GM21576 (cell line): ENCODE results near the gene ARL6IP5.

Experiments
- ATAC-seq: cut with Tn5 transposase; IDR thresholded peaks from one replicate; pipeline ENCODE4 v1.9.1; 2021; ENCODE audit warnings: mild to moderate bottlenecking, moderate library complexity; ENCODE audit not compliant: unreplicated experiment

ARL6IP5 gene

DNA sequence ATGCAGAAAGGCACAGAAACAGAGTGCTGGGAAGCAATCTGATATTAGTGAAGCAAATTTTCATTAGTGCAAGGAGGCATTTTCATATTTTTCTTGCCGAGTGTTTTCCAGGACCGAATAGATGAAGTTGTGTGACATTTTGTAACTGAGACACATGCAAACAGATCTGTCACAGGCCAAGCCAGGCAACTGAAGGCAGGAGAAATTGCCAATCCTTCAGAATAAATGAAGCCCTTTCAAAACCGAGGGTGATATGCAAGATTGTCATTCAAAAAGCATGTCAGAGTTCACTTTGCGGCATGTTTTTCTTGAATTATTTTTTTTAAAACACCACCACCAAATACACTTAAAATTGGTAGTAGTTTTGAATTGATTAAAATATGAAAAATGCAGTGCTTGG is 31.4 kb downstream of the ARL6IP5 start:
- ATAC-seq, result no peak

DNA sequence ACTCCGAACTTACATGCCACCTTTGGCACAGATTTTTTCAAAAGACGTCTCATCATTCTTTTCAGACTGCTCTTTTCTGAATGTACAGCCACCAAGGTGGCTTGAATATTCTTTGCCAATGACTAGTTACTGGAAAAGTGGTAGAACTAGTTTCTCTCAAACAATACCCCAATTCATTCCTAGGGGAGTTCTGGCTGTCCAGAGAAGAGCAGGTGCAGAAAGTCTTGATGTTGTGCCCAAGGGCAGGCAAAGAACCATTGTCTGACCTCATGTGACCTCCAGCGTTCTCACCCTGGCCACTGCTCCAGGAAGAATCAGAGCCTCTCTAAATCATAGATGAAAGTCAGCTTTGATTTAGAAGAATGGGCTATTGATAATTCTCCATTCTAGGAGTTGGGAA is 32.2 kb downstream of the ARL6IP5 start:
- ATAC-seq, result no peak

DNA sequence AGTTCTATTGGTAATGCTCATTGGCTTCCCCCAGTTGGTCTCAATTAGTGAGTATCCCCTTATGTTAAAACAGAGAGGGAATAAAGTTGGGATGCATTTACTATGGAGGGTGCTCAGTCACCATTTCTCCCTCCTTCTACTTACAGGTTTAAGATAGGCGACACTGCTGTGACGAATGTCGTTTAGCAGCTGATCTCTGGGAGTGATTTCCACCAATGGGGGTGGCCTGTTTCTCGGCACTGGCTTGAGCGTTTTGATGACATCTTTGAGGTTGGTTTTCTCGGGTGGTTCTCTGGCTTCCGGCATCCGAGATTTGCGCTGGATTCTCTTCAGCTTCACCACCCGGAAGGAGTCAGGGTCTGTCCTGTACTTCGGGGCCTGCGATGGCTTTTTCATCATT is 33.8 kb downstream of the ARL6IP5 start:
- ATAC-seq, result no peak

DNA sequence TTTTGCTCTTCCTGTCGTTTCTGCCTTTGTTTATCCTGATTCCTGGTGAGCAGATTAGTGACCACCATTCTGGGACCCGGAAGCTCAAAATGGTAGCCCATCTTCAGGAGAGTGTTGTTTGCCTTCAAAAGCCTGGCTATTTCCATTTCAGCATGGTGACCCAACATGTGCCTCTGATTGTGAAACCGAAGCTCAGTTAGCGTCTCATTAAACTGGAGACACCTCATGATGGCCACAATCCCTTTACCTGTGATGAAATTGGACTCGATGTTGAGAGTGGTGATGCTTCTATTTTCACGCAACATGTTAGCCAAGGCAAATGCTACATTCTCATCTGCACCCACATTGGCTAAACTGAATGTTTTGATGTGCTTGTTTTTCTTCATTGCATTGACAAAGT is 34.4 kb downstream of the ARL6IP5 start:
- ATAC-seq, result no peak

DNA sequence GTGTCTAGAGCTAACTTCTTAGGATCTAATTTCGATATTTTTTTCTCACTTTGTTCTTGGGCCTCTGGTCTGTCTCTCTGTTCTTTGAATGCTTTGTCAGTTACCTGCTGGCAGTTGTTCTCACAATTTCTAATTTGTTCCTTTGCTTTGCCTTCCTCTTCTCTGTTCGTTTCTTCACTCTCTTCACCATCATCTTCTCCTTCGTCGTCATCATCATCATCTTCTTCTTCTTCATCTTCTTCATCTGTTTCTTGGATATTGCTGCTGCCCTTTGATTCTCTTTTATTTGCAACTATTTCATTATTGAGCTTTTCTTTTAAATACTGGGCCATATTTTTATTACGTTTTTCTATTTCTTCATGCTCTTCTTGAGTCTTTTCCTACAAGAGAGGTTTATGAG is 34.9 kb downstream of the ARL6IP5 start:
- no peak for ATAC-seq

DNA sequence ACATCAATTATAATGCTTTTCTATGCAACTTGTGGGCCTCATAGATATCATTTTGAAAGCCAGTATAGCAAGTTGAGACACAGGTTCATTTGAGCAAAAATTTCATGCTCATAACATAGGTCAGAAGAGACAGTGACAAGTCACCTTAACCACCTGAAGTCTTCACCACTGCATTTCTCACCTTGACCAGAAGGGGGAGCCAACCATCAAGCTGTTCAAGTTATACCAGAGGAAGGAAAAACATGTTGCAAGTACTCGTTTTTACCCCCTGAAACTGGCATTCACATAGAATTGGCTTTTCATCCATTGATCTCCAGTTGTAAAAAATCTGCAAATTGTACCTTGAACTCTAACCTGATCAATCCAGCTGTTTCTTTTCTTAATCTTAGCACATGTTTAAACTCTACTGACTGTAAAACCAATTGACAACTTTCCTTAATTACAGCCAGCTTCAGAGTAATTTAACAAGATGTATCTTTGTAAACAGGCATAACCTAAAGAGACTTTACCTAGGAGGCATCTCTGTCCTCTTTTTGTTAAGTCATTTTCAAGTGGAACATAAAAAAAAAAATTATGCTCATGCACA is 36.2 kb downstream of the ARL6IP5 start:
- peak; percentile 85 for ATAC-seq

DNA sequence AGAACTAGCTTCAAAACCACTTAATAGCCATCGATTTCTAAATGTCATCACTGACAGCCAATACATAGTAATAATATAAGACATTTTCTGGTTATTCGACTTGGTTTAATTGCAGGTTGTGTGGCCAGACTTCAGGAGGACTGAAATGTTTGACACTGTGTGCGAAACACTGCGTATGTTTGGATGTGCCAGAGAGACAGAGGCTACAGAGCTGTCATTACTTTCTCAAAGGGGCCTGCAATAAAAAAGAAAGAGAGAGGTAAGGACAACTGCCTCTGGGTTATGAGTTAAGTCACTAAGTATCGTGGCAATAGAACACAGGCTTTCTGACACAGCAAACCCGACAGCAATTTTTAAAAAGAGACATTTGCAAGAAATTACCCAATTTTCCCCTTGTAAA is 36.8 kb downstream of the ARL6IP5 start:
- no peak for ATAC-seq

DNA sequence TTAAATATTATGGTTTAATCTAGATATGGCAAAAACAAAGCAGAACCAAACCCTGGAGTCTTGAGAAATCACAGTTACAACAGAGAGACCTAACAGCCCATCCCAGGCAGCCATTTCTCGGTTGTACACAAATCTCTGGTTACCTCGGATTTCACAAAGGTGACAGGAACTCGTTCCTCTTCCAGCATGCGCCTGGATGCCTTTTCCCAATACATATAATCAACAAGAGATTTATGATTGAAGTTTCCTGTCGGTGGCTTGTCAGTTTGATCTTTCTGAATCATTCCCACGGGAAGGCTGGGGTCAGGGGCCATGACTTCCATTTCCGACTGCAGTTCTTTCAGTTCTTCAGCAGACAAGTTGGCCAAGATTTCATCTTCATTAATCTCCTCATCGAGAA is 37.2 kb downstream of the ARL6IP5 start:
- no peak for ATAC-seq

DNA sequence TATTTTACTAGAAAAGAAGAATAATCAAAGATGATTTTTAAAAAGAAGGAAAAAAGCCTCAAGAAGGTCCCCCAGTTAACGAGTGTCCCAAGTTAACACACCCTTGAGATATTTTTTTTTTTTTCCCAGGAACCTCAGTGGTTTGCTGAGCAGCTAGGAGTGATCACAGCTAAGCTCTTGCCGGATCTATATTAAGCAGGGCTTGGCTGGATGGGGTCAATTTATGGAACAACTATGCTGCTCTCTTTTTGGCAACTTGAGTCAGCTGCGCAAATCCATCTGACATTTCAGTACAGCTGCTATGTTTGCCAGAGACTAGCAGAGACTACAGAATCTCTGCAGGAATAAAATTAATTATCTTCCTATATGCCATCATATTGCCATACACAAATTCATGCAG is 37.7 kb downstream of the ARL6IP5 start, which contains the start of gene LMOD3:
Gene LMOD3, minus strand, starts transcription at position 193 of the 400 bp plus-strand sequence. CDS start 209 bp downstream, outside the sequence.
- ATAC-seq, result no peak

DNA sequence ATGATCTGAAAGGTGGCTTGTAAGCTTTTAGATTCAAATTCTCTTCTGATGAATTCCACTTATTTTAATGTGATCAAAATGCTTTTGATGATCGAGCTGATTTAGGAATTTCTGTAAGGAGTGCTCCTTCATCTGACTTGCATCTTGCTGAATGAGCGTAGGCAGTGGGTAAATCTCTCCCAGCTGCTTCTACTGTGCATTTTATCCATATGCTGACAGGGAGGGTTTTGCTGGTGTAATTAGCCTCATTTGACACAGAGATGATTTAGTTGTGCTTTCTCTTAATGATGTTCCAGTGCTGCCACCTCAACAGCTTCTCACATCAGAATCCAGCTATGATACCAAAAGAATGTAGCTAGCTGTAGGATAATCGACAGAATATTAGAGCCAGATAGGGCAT is 41.5 kb downstream of the ARL6IP5 start:
- ATAC-seq, result no peak

DNA sequence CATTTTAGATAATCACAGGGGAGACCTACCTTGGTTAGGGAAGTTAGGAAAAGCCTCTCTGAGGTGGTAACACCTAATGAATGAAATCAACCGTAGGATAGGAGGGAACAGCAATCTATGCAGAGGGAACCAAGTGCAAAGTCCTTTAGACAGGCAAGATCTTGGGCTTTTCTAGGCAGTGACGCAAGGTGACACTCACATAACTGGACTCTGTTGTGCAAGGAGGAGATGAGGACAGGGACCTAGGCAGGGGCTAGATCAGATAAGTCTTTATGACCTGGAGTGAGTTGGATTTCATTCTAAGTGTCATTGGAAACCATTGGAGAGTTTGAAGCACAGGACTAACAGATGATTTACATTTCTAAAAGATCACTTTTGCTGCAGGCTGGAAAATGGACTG is 42.3 kb downstream of the ARL6IP5 start:
- ATAC-seq, result no peak

DNA sequence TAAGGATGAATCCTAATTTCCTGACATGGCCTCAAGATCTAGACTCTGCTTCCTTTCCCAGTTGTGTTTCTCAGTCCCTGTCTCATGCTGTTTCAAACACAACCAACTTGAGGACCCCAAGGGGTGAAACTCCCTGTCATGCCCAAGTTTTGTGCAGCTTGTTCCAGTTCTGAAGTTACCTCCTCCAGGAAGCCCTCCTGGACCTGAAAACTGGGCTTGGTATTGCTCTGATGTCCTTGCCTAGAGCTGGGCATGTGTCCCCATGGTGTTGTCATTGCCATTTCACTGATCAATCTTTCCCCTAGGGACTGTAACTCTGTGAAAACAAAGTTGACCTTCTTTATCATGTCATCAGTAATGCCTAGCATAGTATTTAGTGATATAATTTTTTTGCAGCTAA is 43.8 kb downstream of the ARL6IP5 start:
- no peak for ATAC-seq

DNA sequence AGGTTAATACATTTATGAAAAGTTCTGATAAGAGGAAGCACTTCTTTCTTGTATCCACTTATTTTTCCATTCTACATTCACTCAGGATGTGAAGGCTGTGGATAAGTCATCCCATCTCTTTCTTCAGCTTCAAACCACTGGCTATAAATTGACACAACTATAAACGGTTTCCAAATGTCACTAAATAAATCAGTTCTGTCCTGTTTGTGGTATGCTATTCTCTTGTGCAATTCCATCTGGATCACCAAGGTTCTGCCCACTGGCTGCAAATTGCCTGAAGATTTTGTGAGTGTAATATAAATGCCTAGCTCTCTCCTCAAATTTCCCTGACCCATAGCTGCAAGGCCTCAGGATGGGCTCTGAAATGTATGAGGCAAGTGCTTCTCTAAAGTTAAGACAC is 44.8 kb downstream of the ARL6IP5 start:
- no peak for ATAC-seq

DNA sequence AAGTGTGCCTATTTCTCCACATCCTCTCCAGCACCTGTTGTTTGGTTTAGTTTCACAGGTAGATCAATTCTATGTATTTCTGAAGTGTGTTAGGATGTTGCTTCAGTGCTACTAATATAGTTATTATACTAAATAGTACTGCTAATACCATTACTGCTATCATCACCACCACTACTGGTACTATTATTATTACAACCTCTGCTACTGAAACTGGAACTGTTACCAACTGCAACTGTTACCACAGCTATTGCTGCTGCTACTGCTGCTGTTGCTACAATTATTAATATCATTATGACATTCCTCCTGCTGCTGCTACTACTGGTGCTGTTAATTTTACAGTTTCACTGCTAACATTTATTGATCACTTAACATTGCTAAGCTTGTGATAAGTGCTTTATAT is 46.0 kb downstream of the ARL6IP5 start:
- ATAC-seq, result peak; percentile 95

DNA sequence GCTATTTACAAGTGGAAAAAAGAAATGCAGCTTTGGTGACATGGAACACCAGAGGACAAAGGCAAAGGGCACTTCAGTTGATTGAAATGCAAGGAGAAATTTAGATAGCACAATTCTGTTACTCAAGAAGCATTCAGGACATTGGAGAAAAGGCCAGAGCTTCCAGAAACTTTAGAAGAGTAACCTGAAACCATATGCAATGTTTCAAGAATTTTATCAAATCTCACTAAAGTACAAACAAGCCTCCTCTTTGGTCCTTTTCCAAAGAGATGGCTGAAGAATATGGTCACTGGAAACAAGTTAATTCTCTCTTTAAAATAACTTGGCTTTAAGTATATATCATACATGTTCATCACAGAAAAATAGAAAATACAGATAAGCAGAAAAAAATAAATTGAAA is 52.3 kb downstream of the ARL6IP5 start:
- ATAC-seq, result no peak

DNA sequence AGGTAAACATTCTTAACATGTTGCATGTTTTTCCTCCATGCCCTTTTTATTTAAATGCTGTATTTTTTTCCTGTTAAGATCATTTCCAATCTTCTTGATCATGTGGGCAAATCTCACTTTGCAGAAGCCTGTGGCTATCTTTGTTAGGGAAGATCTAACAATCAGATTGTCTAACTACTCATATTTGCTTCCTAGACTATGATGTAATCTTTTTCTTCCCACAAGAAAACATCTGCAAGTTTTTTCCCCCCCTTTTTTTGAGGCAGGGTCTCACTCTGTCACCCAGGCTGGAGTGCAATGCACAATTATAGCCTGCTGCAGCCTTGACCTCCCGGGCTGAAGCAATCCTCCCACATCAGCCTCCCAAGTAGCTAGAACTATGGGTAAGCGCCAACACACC is 52.7 kb downstream of the ARL6IP5 start:
- no peak for ATAC-seq

DNA sequence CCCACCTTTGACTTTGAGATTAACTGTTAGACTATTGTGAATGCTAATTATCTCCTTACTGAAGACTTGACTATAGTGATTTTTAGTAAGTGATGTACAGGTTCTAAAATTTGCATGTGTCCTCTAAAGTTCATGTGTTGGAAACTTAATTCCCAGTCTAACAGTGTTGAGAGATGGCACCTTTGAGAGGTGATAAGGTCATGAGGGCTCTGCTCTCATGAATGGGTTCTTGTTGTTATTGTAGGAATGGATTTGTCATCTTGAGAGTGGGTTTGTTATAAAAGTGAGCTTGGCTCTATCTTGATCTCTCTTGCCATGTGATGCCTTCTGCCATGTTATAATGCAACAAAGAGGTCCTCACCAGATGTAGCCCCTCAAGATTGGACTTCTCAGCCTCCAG is 56.6 kb downstream of the ARL6IP5 start:
- ATAC-seq, result no peak

DNA sequence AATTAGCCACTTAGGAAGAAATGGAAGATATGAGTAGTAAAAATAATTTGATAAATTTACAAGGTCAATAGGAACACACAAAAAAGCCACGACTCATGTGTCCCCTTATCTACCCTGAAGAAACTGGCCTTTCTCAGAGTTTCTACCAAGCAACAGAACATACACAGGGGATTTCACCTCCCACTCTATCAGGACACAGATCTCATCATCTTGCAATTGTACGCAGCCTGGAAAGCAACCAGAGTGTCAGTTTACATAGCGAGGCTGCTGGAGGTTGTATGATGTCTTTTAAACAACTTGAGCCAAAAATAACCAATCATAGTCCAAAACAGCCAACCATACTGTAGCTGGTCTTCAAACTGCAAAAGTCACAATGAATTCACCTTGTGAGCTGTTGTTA is 57.4 kb downstream of the ARL6IP5 start:
- ATAC-seq, result no peak

DNA sequence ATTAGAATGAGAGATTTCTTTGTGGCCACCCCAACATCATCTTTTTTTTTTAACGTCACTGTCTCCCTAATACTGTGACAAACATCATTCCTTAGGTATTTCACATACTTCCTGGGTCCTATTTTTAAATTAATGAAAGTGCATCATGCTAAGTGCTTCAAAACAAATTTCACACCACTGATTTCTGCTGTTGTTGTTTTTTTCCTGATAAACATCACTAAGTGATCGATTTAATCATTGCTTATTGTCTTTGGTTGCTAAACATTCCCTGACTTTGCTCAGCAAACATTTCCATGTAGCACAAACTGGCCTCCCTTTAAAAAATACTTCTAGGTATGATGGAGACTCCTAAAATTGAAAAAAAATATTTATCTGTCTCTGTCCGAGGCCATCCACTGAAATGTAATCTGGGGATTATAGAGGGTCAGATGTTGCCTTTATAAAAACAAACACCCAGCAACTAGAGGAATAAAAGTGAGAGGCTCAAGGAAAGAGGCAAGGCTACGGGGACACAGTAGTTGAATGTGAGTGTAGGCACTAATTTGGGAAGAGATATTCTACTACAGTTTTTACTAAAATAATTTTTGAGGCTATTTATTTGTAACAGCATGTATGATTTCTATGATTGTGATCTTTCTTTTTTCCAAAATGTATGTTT is 58.2 kb downstream of the ARL6IP5 start:
- no peak for ATAC-seq

DNA sequence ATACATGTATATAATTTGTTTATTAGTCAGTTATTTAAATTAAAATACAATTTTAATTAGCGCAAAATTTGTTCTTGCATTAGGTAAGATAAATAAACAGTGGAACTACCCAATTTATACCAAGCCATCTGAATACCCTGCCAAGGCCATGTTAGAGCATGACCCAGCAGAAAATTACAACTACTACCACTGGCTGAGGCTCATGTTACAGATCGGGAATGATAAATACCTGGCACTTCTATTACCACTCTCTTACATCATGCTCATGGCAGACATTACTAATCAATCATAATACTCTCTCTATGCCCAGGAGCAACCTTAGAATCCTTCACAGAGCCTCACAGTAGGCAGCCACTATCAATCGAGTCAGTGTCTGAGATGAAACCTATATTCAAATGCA is 58.9 kb downstream of the ARL6IP5 start:
- no peak for ATAC-seq

DNA sequence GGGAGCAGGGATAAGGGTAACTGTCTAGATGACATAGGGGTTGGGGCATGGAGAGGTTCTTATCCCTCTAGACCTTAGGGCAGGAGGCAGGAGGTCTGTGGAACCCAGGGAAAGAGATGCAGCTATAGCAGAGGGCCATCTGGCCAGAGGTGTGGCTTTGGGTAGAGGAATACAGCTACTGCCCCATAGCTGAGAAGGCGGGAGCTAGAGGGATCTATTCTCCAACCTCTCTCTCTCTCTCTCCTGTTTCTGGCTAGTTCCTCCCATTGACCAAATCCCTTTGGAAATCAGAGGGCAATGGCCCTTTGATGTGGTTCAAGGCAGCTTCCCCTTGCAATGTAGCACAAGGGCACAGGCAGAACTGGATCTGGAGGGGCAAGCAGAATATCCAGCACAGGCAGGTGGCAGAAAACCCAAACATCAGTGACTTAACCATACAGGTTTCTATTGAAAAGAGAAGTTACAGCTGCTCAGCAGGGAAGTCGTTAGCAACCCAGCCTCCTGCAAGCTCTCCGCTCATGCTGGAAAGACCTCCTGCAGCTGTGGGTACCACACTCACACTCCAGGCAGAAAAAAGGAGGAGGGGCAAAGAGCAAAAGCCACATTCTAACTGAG is 60.0 kb downstream of the ARL6IP5 start:
- no peak for ATAC-seq

DNA sequence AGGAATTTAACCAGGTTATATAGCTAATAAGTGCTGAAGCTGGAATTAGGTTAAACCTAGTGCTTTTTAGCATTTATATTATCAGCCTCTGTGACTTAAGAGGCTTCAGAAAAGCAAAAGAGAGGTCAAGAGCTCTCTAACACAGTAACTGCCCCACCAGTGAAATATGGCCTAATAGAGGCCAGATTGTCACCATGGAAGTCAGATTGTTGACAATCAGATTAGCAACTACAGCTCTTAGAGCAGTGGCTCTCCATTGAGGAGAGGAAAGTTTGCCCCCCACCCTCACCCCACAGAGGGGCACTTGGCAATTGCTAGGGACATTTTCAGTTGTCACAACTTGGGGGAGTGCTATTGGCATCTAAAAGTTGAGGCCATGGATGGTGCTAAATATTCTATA is 61.0 kb downstream of the ARL6IP5 start:
- ATAC-seq, result no peak

DNA sequence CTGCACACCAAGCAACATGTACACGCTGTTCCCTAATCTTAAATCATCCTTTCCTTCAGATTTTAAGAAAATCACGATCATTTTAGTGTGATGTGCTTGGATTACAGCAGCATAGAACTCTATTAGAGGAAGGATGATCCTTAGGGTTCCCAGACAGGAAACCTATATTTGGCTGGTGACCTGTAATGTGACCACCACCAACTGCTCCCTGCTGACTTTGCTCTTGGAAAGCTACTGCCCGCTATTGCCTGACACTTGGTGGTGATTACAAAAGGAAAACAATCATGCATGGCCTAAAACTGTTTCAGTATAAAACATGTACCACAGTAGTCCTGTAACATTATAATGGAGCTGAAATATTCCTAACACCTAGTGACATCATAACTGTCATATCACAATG is 64.8 kb downstream of the ARL6IP5 start:
- ATAC-seq, result no peak
